HG03354 (cell line): ENCODE results near the gene MIR17HG.
"Not testable (repeated sequence)": the region's sequence is repeated elsewhere in the genome, so short reads cannot be mapped to it uniquely, and the experiment has no call there.

ENCODE experiments used
- ATAC-seq: cut with Tn5 transposase; IDR thresholded peaks from one replicate; pipeline ENCODE4 v1.9.1; 2021; ENCODE audit warnings: mild to moderate bottlenecking; ENCODE audit not compliant: unreplicated experiment, poor library complexity, severe bottlenecking

The MIR17HG gene

GRCh38 chr13:91346062-91346461 is 1.4 kb upstream of the MIR17HG start:
- ATAC-seq: no peak

- ATAC-seq: peak; percentile 41
These were observed 661 bp upstream of the MIR17HG start for GRCh38 chr13:91346850-91347201.

GRCh38 chr13:91347996-91348905 is 764 bp downstream of the MIR17HG start:
- peak; percentile 47 for ATAC-seq

GRCh38 chr13:91348906-91349435 is 1.5 kb downstream of the MIR17HG start:
- peak; percentile 58 for ATAC-seq

- ATAC-seq: no peak
These were observed 2.8 kb downstream of the MIR17HG start for GRCh38 chr13:91349992-91350911.

- no peak for ATAC-seq
These were observed 3.6 kb downstream of the MIR17HG start for GRCh38 chr13:91351123-91351522.

- no peak for ATAC-seq
These were observed 4.5 kb downstream of the MIR17HG start for GRCh38 chr13:91351980-91352379.

- ATAC-seq: not testable (repeated sequence)
These were observed 5.4 kb downstream of the MIR17HG start for GRCh38 chr13:91352891-91353290.

GRCh38 chr13:91353494-91353893 is 6.0 kb downstream of the MIR17HG start:
- no peak for ATAC-seq

GRCh38 chr13:91355099-91355825 is 7.8 kb downstream of the MIR17HG start:
- ATAC-seq: no peak

- ATAC-seq: no peak
These were observed 8.6 kb downstream of the MIR17HG start for GRCh38 chr13:91355826-91356710.

- ATAC-seq: no peak
These were observed 9.6 kb downstream of the MIR17HG start for GRCh38 chr13:91356919-91357612.

GRCh38 chr13:91357613-91358386 is 10.3 kb downstream of the MIR17HG start:
- no peak for ATAC-seq

GRCh38 chr13:91358387-91358782 is 10.9 kb downstream of the MIR17HG start:
- ATAC-seq: no peak

- ATAC-seq: no peak
These were observed 11.6 kb downstream of the MIR17HG start for GRCh38 chr13:91359111-91359510.

- ATAC-seq: no peak
These were observed 12.1 kb downstream of the MIR17HG start for GRCh38 chr13:91359631-91360030.

- no peak for ATAC-seq
These were observed 12.8 kb downstream of the MIR17HG start for GRCh38 chr13:91360246-91360751.
